K562 (cell line): ENCODE measurements around the gene GGACT. TPM values are rescaled to one million over a fixed set of nuclear protein-coding genes. Genes with fewer than 3 reads are reported as not detected.

Experiments used
- ATAC-seq: fragments of 200-7000 bp; cut with Tn5 transposase; 3 replicates; pipeline ENCODE4 v1.9.1; 2020; ENCODE audit warnings: moderate library complexity
- BruUV-seq: library from RNA; stranded (reverse); fragments of 400-500 nt; replicated peaks from 2 replicates; lab custom pipeline; 2021; lab: Mats Ljungman, UMichigan
- CTCF ChIA-PET: fragments of 300-600 bp; formaldehyde crosslinking; extraction: SDS; loops from one replicate; lab custom pipeline; 2021; ENCODE audit warnings: low intra/inter-chr PET ratio; lab: Yijun Ruan, JAX
- POLR2A ChIA-PET: fragments of 300-600, 350-650 bp; sonication (Branson Sonifier 250); formaldehyde crosslinking; extraction: SDS; loops from one replicate; lab custom pipeline; 2021; ENCODE audit warnings: antibody characterized with exemption, inconsistent platforms; lab: Yijun Ruan, JAX
- DNase-seq, 4 experiments: peaks; one replicate each; pipeline versions ENCODE4 v3.0.0 to v3.0.0-alpha.2; 2011 to 2018; ENCODE audit warnings: low spot score in 3 of 4, mixed read lengths in 3 of 4; ENCODE audit errors: extremely low read depth in 1 of 4
- FAIRE-seq: peaks from 2 replicates; lab custom pipeline; 2011; peaks lifted over from hg19 to GRCh38; lab: Jason Lieb, UNC
- H2AFZ ChIP-seq: 2 replicates; pipeline ENCODE4 v1.6.0; 2011; ENCODE audit warnings: low read depth, low read length, control low read depth, inconsistent platforms
- H3K27ac ChIP-seq: fragments of 200-600 bp; 3 replicates; pipeline ENCODE4 v1.8.0; 2011; ENCODE audit warnings: low read depth, mild to moderate bottlenecking, control low read depth, inconsistent platforms, low read length, moderate library complexity, mixed read lengths; ENCODE audit errors: extremely low read depth
- H3K27me3 ChIP-seq, 2 experiments: fragments of 300-600 bp in 1 of 2; 2 replicates in 1 of 2; 3 replicates in 1 of 2; pipeline versions ENCODE4 v1.6.0 to v1.8.0; 2011; ENCODE audit warnings: inconsistent platforms in 2 of 2, low read length in 2 of 2, mild to moderate bottlenecking in 1 of 2, mixed read lengths in 1 of 2, moderate library complexity in 1 of 2; ENCODE audit not compliant: control insufficient read depth in 2 of 2, insufficient read depth in 2 of 2
- H3K36me3 ChIP-seq: fragments of 300-600 bp; 3 replicates; pipeline ENCODE4 v1.8.0; 2011; ENCODE audit warnings: mild to moderate bottlenecking, low read length, inconsistent platforms; ENCODE audit not compliant: control insufficient read depth, insufficient read depth
- H3K4me1 ChIP-seq, 2 experiments: fragments of 200-600 bp in 1 of 2; replicated peaks in 1 of 2; 2 replicates in 1 of 2; 3 replicates in 1 of 2; pipeline versions ENCODE4 v1.5.1 to v1.8.0; 2011; ENCODE audit warnings: inconsistent platforms in 2 of 2, low read length in 2 of 2, mild to moderate bottlenecking in 1 of 2, mixed read lengths in 1 of 2, moderate library complexity in 1 of 2; ENCODE audit not compliant: control insufficient read depth in 2 of 2, insufficient read depth in 2 of 2
- H3K4me2 ChIP-seq: 2 replicates; pipeline ENCODE4 v1.6.1; 2011; ENCODE audit warnings: low read length, control low read depth, inconsistent platforms, mixed read lengths; ENCODE audit not compliant: insufficient read depth
- H3K4me3 ChIP-seq: fragments of 200-600 bp; sonication (generic), shearing (Covaris generic); 2 replicates; pipeline ENCODE4 v1.5.1; 2016; ENCODE audit warnings: control low read depth, inconsistent platforms
- H3K79me2 ChIP-seq: fragments of 200-600 bp; 3 replicates; pipeline ENCODE4 v1.8.0; 2011; ENCODE audit warnings: low read length, inconsistent platforms; ENCODE audit not compliant: control insufficient read depth, insufficient read depth
- H3K9ac ChIP-seq, 2 experiments: 2 replicates each; pipeline versions ENCODE4 v1.6.0 to v1.6.1; 2011; ENCODE audit warnings: low read depth in 2 of 2, low read length in 2 of 2, control low read depth in 1 of 2, inconsistent platforms in 1 of 2, mild to moderate bottlenecking in 1 of 2, mixed read lengths in 1 of 2; ENCODE audit not compliant: insufficient read depth in 1 of 2
- H3K9me1 ChIP-seq: one replicate; pipeline ENCODE4 v1.6.0; 2011; ENCODE audit warnings: inconsistent platforms, mild to moderate bottlenecking, low read length, moderate library complexity; ENCODE audit not compliant: control insufficient read depth, insufficient read depth
- H3K9me3 ChIP-seq: replicated peaks from 2 replicates; pipeline ENCODE4 v1.5.1; 2011; ENCODE audit warnings: low read depth, low read length, inconsistent platforms; ENCODE audit not compliant: control insufficient read depth, insufficient read depth
- H4K20me1 ChIP-seq: replicated peaks from 2 replicates; pipeline ENCODE4 v1.6.1; 2011; ENCODE audit warnings: low read length, inconsistent platforms, mixed read lengths; ENCODE audit not compliant: control insufficient read depth, insufficient read depth
- SMAD2 ChIP-seq: fragments of 150-350 bp; IDR thresholded peaks from 2 replicates; pipeline ENCODE4 v1.6.1; 2014; ENCODE audit warnings: low read depth, mild to moderate bottlenecking, low read length
- TAF1 ChIP-seq: IDR thresholded peaks from 2 replicates; pipeline ENCODE4 v1.6.1; 2011; ENCODE audit warnings: mild to moderate bottlenecking, low read length, moderate library complexity; ENCODE audit not compliant: insufficient read depth, control insufficient read depth, severe bottlenecking; ENCODE audit errors: extremely low read depth
- ZNF224 ChIP-seq: sonication (generic); formaldehyde crosslinking; IDR thresholded peaks from 2 replicates; pipeline ENCODE4 v1.8.0; 2022; ENCODE audit warnings: mild to moderate bottlenecking, missing genetic modification reagents
- ZNF3 ChIP-seq: fragments of 250-450 bp; sonication (Bioruptor Pico); IDR thresholded peaks from 2 replicates; pipeline ENCODE4 v1.5.0; 2021; ENCODE audit warnings: mild to moderate bottlenecking, moderate library complexity
- ZNF76 ChIP-seq: fragments of 250-450 bp; sonication (Bioruptor Pico); IDR thresholded peaks from 2 replicates; pipeline ENCODE4 v1.4.0; 2020; ENCODE audit warnings: mild to moderate bottlenecking, moderate library complexity, borderline replicate concordance
- whole genome bisulfite sequencing: fragments of 100-300 bp; shearing (Covaris generic); methylation state at CpG from one replicate; pipeline ENCODE4 v1.1.6; 2016; ENCODE audit warnings: low coverage, mixed read lengths; ENCODE audit not compliant: insufficient coverage; ENCODE audit errors: missing lambda C conversion rate; 5-methylcytosine and 5-hydroxymethylcytosine counted together
- in situ Hi-C: fragments of 300-500 bp; cut with MboI; formaldehyde crosslinking; loops from 4 replicates; pipeline ENCODE4 v1.15.0; 2018; ENCODE audit warnings: inconsistent platforms, mixed read lengths
- intact Hi-C: fragments of 100-400 bp; cut with micrococcal nuclease; formaldehyde crosslinking; loops from 2 replicates; pipeline ENCODE4 v1.14.2; 2022
- polyA plus RNA-seq, 8 experiments: library from polyadenylated mRNA; depleted of rRNA in 4 of 8; stranded (reverse) in 5 of 8; unstranded in 3 of 8; fragments of >200 nt; fragmentation: Nextera tagmentation in 2 of 8; fragmentation: Illumina TruSeq in 1 of 8; extraction: Ambion mirVana in 2 of 8; extraction: Trizol in 1 of 8; gene quantifications; 2 replicates each; pipeline versions ENCODE4 v1.2.1 to v1.2.3, GENCODE V29; 2011 to 2014; ENCODE audit warnings: inconsistent platforms in 1 of 8, missing spikeins in 1 of 8
- total RNA-seq, 7 experiments: library from RNA; depleted of rRNA in 6 of 7; stranded (reverse); fragments of >200 nt in 6 of 7; fragmentation: Illumina TruSeq in 2 of 7; extraction: Trizol in 2 of 7; gene quantifications; 2 replicates each; pipeline versions ENCODE4 v1.2.1 to v1.2.3, GENCODE V29; 2011 to 2021; ENCODE audit warnings: low replicate concordance in 1 of 7
- TF ChIP-seq, protein P1 (sequence below): sonication (generic); formaldehyde crosslinking; IDR thresholded peaks from 2 replicates; pipeline ENCODE4 v1.8.0; 2022; ENCODE audit warnings: mild to moderate bottlenecking, missing genetic modification reagents
- TF ChIP-seq, protein P2 (sequence below): sonication (generic); formaldehyde crosslinking; IDR thresholded peaks from 2 replicates; pipeline ENCODE4 v1.4.0; 2020; ENCODE audit warnings: mild to moderate bottlenecking, missing genetic modification reagents

GGACT gene
- total and polyA plus RNA-seq, 9 of the 15 experiments (the other 6 are each of a cell fraction or from before 2014, with no cell fraction given) = 0.20 to 3.2 (median 1.7) TPM

DNA sequence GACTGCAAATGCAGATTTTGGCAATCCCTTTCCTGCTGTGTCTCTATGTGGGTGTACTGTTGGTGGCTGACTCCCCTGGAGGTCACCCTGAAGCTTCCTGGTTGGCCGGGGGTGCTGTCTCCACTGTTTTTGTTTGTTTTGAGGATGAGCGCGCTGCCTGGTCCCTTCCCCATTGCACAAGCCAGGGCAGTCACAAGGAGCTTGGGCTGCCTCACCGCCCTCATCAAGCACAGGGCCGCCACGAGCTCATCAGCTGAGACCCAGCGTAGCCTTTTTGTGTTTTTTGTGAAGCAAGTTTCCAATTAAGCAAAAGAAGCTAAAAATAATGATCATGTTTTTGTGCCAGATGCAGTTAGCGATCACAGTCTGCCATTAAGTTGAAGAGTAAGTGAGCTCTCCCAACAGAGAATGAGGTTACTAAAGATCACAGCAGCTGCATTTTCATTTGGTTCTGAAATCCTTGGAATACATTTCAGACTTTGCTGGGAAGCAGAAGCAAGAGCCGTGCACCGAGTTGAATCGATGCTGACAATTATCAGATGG, 57.8 kb downstream of the GGACT start:
- Histone ChIP-seq H3K4me3 (no peak overlapping the region), H4K20me1 (no peaks in the 10 kb centered on the region), H3K4me1 (no peaks in the 10 kb centered on the region), H3K27me3 (no peaks in the 10 kb centered on the region; a peak in 1 of 5 replicates), H3K9me1 (no peaks in the 10 kb centered on the region), H3K36me3 (no peaks in the 10 kb centered on the region), H3K9me3 (no peaks in the 10 kb centered on the region), H3K27ac (no peak overlapping the region), H3K79me2 (no peaks in the 10 kb centered on the region), H3K4me2 (no peak overlapping the region), H3K9ac (no peak overlapping the region), H2AFZ (no peak overlapping the region)
- ATAC-seq = no peak
- FAIRE-seq = no peak
- DNase-seq = no peak
- WGBS = 50% methylated on average over 7 of the region's 11 CpGs
- BruUV-seq = no TSS peak
- POLR2A ChIA-PET = no interaction called here
- CTCF ChIA-PET = no interaction called here
- TF ChIP-seq ZNF3 (CRISPR knock-in tag) = no peak
- no peak for TF ChIP-seq TAF1
- TF ChIP-seq SMAD2 = no peak
- in situ Hi-C loops = loop anchor here (25.0 kb wide), 1 partner anchor 868 kb away; no protein-coding TSS in a partner anchor
- intact Hi-C loops = no loop called here

DNA sequence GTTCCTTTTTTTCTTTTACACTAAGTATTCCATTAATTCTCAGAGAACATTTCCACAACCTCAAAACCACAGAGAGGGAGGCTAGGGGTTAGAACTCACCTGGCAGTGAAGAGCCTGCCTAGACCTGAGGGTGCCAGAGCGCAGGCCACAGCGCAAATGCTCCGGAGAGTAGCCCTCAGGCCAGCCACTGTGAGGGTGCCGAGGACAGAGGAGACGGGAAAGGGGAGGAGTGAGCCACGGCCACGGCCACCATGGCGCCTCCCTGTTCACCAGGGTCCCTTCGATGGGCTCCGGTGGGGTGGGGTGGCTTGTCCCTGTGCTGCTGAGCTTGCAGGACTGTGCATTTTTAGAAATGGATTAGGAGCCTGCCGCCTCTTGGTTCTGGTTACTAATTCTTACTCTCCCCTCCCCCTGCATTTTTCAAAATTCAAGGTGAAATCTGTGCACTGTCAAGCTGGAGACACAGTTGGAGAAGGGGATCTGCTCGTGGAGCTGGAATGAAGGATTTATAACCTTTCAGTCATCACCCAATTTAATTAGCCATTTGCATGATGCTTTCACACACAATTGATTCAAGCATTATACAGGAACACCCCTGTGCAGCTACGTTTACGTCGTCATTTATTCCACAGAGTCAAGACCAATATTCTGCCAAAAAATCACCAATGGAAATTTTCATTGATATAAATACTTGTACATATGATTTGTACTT, 58.8 kb downstream of the GGACT start:
- CTCF ChIA-PET = no interaction called here
- H3K9me1 ChIP-seq = no peaks in the 10 kb centered on the region
- no peak for FAIRE-seq
- no peak for TF ChIP-seq ZNF224 (CRISPR knock-in tag)
- TF ChIP-seq, protein P1, sequence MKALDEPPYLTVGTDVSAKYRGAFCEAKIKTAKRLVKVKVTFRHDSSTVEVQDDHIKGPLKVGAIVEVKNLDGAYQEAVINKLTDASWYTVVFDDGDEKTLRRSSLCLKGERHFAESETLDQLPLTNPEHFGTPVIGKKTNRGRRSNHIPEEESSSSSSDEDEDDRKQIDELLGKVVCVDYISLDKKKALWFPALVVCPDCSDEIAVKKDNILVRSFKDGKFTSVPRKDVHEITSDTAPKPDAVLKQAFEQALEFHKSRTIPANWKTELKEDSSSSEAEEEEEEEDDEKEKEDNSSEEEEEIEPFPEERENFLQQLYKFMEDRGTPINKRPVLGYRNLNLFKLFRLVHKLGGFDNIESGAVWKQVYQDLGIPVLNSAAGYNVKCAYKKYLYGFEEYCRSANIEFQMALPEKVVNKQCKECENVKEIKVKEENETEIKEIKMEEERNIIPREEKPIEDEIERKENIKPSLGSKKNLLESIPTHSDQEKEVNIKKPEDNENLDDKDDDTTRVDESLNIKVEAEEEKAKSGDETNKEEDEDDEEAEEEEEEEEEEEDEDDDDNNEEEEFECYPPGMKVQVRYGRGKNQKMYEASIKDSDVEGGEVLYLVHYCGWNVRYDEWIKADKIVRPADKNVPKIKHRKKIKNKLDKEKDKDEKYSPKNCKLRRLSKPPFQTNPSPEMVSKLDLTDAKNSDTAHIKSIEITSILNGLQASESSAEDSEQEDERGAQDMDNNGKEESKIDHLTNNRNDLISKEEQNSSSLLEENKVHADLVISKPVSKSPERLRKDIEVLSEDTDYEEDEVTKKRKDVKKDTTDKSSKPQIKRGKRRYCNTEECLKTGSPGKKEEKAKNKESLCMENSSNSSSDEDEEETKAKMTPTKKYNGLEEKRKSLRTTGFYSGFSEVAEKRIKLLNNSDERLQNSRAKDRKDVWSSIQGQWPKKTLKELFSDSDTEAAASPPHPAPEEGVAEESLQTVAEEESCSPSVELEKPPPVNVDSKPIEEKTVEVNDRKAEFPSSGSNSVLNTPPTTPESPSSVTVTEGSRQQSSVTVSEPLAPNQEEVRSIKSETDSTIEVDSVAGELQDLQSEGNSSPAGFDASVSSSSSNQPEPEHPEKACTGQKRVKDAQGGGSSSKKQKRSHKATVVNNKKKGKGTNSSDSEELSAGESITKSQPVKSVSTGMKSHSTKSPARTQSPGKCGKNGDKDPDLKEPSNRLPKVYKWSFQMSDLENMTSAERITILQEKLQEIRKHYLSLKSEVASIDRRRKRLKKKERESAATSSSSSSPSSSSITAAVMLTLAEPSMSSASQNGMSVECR (CRISPR knock-in tag) = no peak
- TF ChIP-seq ZNF76 (CRISPR knock-in tag) = no peak
- TF ChIP-seq, protein P2, sequence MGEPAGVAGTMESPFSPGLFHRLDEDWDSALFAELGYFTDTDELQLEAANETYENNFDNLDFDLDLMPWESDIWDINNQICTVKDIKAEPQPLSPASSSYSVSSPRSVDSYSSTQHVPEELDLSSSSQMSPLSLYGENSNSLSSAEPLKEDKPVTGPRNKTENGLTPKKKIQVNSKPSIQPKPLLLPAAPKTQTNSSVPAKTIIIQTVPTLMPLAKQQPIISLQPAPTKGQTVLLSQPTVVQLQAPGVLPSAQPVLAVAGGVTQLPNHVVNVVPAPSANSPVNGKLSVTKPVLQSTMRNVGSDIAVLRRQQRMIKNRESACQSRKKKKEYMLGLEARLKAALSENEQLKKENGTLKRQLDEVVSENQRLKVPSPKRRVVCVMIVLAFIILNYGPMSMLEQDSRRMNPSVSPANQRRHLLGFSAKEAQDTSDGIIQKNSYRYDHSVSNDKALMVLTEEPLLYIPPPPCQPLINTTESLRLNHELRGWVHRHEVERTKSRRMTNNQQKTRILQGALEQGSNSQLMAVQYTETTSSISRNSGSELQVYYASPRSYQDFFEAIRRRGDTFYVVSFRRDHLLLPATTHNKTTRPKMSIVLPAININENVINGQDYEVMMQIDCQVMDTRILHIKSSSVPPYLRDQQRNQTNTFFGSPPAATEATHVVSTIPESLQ (CRISPR knock-in tag) = no peak

More for the DNA sequence above, 58.8 kb downstream of the GGACT start:
- DNase-seq = no peak
- H3K27me3 ChIP-seq = no peaks in the 10 kb centered on the region; a peak in 1 of 5 replicates
- ATAC-seq = no peak
- H3K36me3 ChIP-seq = no peaks in the 10 kb centered on the region
- no peak overlapping the region for H3K4me2 ChIP-seq
- no peaks in the 10 kb centered on the region for H3K9me3 ChIP-seq
- intact Hi-C loops (no loop called here), in situ Hi-C loops (loop anchor here (25.0 kb wide), 1 partner anchor 868 kb away; no protein-coding TSS in a partner anchor)
- no peak overlapping the region for H3K27ac ChIP-seq
- H4K20me1 ChIP-seq = no peaks in the 10 kb centered on the region
- no peaks in the 10 kb centered on the region for H3K79me2 ChIP-seq
- no TSS peak for BruUV-seq
- WGBS = 64% methylated on average over 10 of the region's 15 CpGs
- no peak overlapping the region for H2AFZ ChIP-seq
- H3K9ac ChIP-seq = no peak overlapping the region; a peak in 1 of 4 replicates
- H3K4me1 ChIP-seq = no peaks in the 10 kb centered on the region
- POLR2A ChIA-PET = no interaction called here
- H3K4me3 ChIP-seq = no peak overlapping the region
